ENCODE measurements around the gene TCF15. TPM values are rescaled to one million over a fixed set of nuclear protein-coding genes. Genes with fewer than 3 reads are reported as not detected.

Gene TCF15
- total RNA-seq, 4 donors from 2014 or later = 2.3 to 5.7 (median 3.3) TPM

DNA sequence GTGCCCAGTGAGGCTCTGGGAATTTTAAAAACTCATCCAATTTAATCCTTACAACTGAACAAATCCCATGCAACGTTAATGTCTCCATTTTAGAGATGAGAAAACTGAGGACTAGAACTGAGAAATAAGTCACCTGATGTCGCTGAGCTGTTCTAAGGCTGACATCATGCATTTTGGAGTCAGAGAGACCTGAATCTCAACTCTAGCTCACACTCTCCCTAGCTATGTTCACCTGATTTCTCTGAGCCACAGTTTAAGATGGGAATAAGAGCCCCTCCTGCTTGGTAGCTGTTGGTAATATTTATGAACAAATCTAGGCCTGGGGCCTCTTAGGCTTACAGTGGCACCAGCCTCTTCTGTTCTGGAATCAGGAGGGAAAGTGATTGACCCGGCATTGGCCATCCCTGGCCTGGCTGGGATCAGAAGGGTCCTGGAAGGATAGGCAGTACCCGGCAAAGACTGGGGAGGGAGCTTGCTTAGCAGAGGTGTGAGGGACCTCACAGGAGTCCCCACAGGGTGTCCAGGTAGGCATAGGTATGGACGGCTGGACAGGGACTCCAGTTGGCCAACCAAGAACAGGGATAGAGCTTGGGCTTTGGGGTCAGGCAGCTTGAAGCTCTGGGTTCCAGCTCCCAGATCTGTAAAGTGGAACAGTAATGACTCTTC lies 47.7 kb downstream of the TCF15 start:
- WGBS = 84% methylated on average over 5 of the region's 5 CpGs
- H3K27me3 ChIP-seq = peaks cover 0 to 77% (median 4%) of the 10 kb centered on the region in 4 donors
- no peak overlapping the region for H3K27ac ChIP-seq (replicated peaks in 1 of 4)
- H3K9me3 ChIP-seq = no peaks in the 10 kb centered on the region
- no peak overlapping the region for H3K4me3 ChIP-seq
- no peaks in the 10 kb centered on the region for H3K36me3 ChIP-seq
- TF ChIP-seq POLR2A (IDR thresholded peaks at IDR 0.05; ENCODE audit: low read depth) = no peak
- TF ChIP-seq EP300 (IDR thresholded peaks at IDR 0.05) = no peak
- TF ChIP-seq POLR2AphosphoS5 (IDR thresholded peaks at IDR 0.05) = no peak
- TF ChIP-seq, protein P1, sequence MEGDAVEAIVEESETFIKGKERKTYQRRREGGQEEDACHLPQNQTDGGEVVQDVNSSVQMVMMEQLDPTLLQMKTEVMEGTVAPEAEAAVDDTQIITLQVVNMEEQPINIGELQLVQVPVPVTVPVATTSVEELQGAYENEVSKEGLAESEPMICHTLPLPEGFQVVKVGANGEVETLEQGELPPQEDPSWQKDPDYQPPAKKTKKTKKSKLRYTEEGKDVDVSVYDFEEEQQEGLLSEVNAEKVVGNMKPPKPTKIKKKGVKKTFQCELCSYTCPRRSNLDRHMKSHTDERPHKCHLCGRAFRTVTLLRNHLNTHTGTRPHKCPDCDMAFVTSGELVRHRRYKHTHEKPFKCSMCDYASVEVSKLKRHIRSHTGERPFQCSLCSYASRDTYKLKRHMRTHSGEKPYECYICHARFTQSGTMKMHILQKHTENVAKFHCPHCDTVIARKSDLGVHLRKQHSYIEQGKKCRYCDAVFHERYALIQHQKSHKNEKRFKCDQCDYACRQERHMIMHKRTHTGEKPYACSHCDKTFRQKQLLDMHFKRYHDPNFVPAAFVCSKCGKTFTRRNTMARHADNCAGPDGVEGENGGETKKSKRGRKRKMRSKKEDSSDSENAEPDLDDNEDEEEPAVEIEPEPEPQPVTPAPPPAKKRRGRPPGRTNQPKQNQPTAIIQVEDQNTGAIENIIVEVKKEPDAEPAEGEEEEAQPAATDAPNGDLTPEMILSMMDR (IDR thresholded peaks at IDR 0.05) = no peak
- intact Hi-C loops (cut with DNase I) = loop anchor here (5.0 kb wide), 2 partner anchors 85 to 105 kb away; no protein-coding TSS in a partner anchor
- no peak for DNase-seq (ENCODE audit: extremely low spot score)
- H3K4me1 ChIP-seq = peaks cover 0 to 11% (median 1%) of the 10 kb centered on the region in 4 donors

DNA sequence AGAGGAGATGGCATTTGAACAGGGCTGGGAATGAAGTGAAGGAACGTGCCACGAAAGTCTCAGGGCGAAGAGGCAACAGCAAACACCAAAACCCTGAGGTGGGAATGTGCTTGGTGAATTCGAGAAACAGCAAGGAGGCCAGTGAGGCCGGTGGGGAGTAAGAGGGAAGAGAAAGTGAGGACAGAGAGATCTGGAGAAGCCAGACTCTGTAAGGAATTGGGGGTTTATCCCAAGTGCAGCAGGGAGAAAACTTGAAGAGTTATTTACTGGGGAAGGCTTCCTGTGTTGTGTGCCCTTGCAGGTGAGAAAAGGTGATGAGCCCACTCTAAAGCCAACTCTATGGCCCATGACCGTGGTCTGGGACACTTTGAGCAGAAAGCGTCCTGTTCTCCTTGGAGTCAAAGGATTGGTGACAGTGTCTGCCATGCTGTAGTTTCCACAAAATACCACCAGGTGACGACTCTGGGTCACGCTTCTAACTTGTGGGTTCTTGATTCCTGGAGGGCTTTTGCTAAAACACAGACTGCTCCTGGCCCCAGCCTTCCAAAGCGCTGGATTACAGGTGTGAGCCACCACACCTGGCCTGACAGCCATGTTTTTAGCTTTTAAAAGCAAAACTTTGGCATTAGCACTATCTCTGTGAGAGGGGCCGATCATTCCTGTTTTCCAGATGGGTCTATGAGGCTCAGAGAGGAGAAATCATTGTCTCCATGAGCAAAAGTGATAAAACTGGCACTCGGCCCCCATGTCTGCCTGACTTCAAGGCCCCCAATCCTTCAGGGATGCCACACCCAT lies 48.5 kb downstream of the TCF15 start:
- H3K27ac ChIP-seq (replicated peaks in 1 of 4) = no peak overlapping the region
- H3K27me3 ChIP-seq = peaks cover 0 to 78% (median 4%) of the 10 kb centered on the region in 4 donors
- no peaks in the 10 kb centered on the region for H3K36me3 ChIP-seq
- 35% methylated on average over 12 of the region's 12 CpGs for WGBS
- DNase-seq (ENCODE audit: extremely low spot score) = no peak
- H3K4me3 ChIP-seq = no peak overlapping the region
- intact Hi-C loops (cut with DNase I) = loop anchor here (2.0 to 5.0 kb wide), 3 partner anchors 86 to 177 kb away; no protein-coding TSS in a partner anchor
- no peak for TF ChIP-seq EP300 (IDR thresholded peaks at IDR 0.05)
- TF ChIP-seq, protein P1 (IDR thresholded peaks at IDR 0.05) = peak; percentile 88 to 99 (median 89)
- no peaks in the 10 kb centered on the region for H3K9me3 ChIP-seq
- H3K4me1 ChIP-seq = peaks cover 0 to 10% (median 1%) of the 10 kb centered on the region in 4 donors

DNA sequence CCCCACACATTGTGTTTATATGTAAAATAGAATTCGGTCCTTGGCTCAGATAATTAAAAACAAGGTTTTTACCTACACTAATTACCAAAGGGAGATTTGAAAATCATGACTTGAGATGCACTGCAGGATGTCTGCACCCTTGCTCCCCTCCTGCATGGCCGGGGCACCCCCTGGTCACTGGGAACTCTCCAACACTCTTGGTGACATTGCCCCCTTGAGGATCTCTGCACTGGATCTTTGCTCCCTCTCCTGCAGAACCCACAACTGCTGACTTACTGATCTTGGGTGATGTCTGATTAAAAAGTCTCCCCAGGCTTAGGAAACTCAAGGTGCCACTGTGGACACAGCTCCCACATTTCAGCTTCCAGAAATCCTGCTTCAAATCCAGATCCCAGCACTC lies 49.4 kb downstream of the TCF15 start:
- Histone ChIP-seq H3K4me1 (peaks cover 0 to 12% (median 1%) of the 10 kb centered on the region in 4 donors), H3K36me3 (no peaks in the 10 kb centered on the region), H3K9me3 (no peaks in the 10 kb centered on the region), H3K27ac (replicated peaks in 1 of 4) (no peak overlapping the region), H3K4me3 (no peak overlapping the region), H3K27me3 (peaks cover 0 to 76% (median 4%) of the 10 kb centered on the region in 4 donors)
- DNase-seq (ENCODE audit: extremely low spot score) = no peak
- TF ChIP-seq POLR2AphosphoS5 (IDR thresholded peaks at IDR 0.05) (no peak), EP300 (IDR thresholded peaks at IDR 0.05) (no peak), POLR2A (IDR thresholded peaks at IDR 0.05; ENCODE audit: low read depth) (no peak)
- TF ChIP-seq, protein P1 (IDR thresholded peaks at IDR 0.05) = no peak
- 43% methylated on average over 2 of the region's 2 CpGs for WGBS
- intact Hi-C loops (cut with DNase I) = loop anchor here (2.0 to 5.0 kb wide), 3 partner anchors 87 to 178 kb away; no protein-coding TSS in a partner anchor

DNA sequence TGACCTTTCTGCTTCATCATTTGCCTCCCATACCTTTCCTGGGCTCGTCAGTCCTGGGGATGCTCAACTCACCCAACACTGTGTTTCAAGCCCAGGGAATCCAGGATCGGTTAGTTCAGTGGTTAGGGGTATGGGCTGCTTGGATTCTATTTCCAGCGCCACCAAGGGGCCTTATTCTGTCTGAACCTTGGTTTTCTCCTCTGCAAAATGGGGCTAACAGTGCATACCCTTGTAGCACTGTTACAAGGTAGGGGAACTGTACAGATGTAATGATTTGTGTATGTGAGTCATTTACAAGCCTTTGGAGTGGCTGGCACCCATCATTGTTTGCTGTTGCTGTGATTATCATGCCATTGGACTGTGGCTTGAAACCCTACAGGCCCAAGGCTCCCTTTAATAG lies 52.0 kb downstream of the TCF15 start:
- Histone ChIP-seq H3K4me1 (peaks cover 0 to 12% (median 1%) of the 10 kb centered on the region in 4 donors), H3K36me3 (no peaks in the 10 kb centered on the region), H3K4me3 (no peak overlapping the region), H3K9me3 (no peaks in the 10 kb centered on the region), H3K27me3 (peaks cover 0 to 82% (median 4%) of the 10 kb centered on the region in 4 donors), H3K27ac (replicated peaks in 1 of 4) (no peak overlapping the region)
- intact Hi-C loops (cut with DNase I) = no loop called here
- TF ChIP-seq, protein P1 (IDR thresholded peaks at IDR 0.05) = no peak
- no peak for TF ChIP-seq POLR2A (IDR thresholded peaks at IDR 0.05; ENCODE audit: low read depth)
- no peak for TF ChIP-seq EP300 (IDR thresholded peaks at IDR 0.05)
- TF ChIP-seq POLR2AphosphoS5 (IDR thresholded peaks at IDR 0.05) = no peak
- WGBS = no CpG with 5 or more reads among the region's 3 CpGs
- DNase-seq (ENCODE audit: extremely low spot score) = no peak

Data from esophagus muscularis mucosa (tissue), 4 donors.